ENCODE data around the gene FAM210B.

- TF ChIP-seq PAX5 (IDR thresholded peaks at IDR 0.05; ENCODE audit: insufficient read depth, low read length, severe bottlenecking) = no peak
- TF ChIP-seq POLR2AphosphoS5 (IDR thresholded peaks at IDR 0.05; ENCODE audit: low read depth, low read length) = no peak
- TF ChIP-seq POLR2A (IDR thresholded peaks at IDR 0.05; ENCODE audit: low read depth, low read length) = no peak
Measured at GRCh38 chr20:56409521-56409920, 50.7 kb downstream of the FAM210B start.
